Astrocyte (in vitro differentiated cells and primary cell): ENCODE measurements around the gene ANKRD63. TPM values are rescaled to one million over a fixed set of nuclear protein-coding genes. Genes with fewer than 3 reads are reported as not detected.

Source experiments
- DNase-seq: peaks from one replicate; pipeline ENCODE4 v3.0.0-alpha.2; 2010; ENCODE audit warnings: low read depth
- FAIRE-seq: peaks from 2 replicates; lab custom pipeline; 2011; peaks lifted over from hg19 to GRCh38; lab: Jason Lieb, UNC
- H2AFZ ChIP-seq: 2 replicates; pipeline ENCODE4 v1.6.0; 2012; ENCODE audit warnings: low read depth, low read length, inconsistent platforms
- H3K27ac ChIP-seq: 2 replicates; pipeline ENCODE4 v1.5.1; 2011; ENCODE audit warnings: low read depth, low read length, inconsistent platforms
- H3K27me3 ChIP-seq: 2 replicates; pipeline ENCODE4 v1.6.0; 2011; ENCODE audit warnings: low read length, inconsistent platforms; ENCODE audit not compliant: insufficient read depth
- H3K36me3 ChIP-seq: 2 replicates; pipeline ENCODE4 v1.5.1; 2011; ENCODE audit warnings: low read length, inconsistent platforms; ENCODE audit not compliant: insufficient read depth
- H3K4me1 ChIP-seq: 2 replicates; pipeline ENCODE4 v1.5.1; 2011; ENCODE audit warnings: low read length, inconsistent platforms; ENCODE audit not compliant: insufficient read depth
- H3K4me2 ChIP-seq: 2 replicates; pipeline ENCODE4 v1.6.0; 2012; ENCODE audit warnings: low read length, inconsistent platforms
- H3K4me3 ChIP-seq: 2 replicates; pipeline ENCODE4 v1.5.1; 2011; ENCODE audit warnings: low read depth, mild to moderate bottlenecking, low read length, inconsistent platforms; ENCODE audit not compliant: insufficient read depth
- H3K79me2 ChIP-seq: 2 replicates; pipeline ENCODE4 v1.6.0; 2012; ENCODE audit warnings: mild to moderate bottlenecking, low read length, inconsistent platforms; ENCODE audit not compliant: insufficient read depth
- H3K9ac ChIP-seq: 2 replicates; pipeline ENCODE4 v1.6.0; 2012; ENCODE audit warnings: mild to moderate bottlenecking, low read length, inconsistent platforms
- H3K9me3 ChIP-seq: 2 replicates; pipeline ENCODE4 v1.5.1; 2012; ENCODE audit warnings: low read depth, mild to moderate bottlenecking, low read length, inconsistent platforms; ENCODE audit not compliant: insufficient read depth
- H4K20me1 ChIP-seq: 2 replicates; pipeline ENCODE4 v1.6.0; 2012; ENCODE audit warnings: low read length, inconsistent platforms; ENCODE audit not compliant: insufficient read depth
- H3K27ac Mint-ChIP-seq: one replicate; pipeline ENCODE4 v1.8.0; 2021; ENCODE audit warnings: mild to moderate bottlenecking, mixed read lengths; ENCODE audit not compliant: unreplicated experiment
- H3K27me3 Mint-ChIP-seq: one replicate; pipeline ENCODE4 v1.8.0; 2021; ENCODE audit warnings: low read depth, mixed read lengths; ENCODE audit not compliant: unreplicated experiment
- H3K36me3 Mint-ChIP-seq: one replicate; pipeline ENCODE4 v1.8.0; 2021; ENCODE audit warnings: low read depth, mixed read lengths; ENCODE audit not compliant: unreplicated experiment
- H3K4me1 Mint-ChIP-seq: one replicate; pipeline ENCODE4 v1.8.0; 2021; ENCODE audit warnings: low read depth, mixed read lengths; ENCODE audit not compliant: unreplicated experiment
- H3K4me3 Mint-ChIP-seq: one replicate; pipeline ENCODE4 v1.8.0; 2021; ENCODE audit warnings: mild to moderate bottlenecking, moderate library complexity, mixed read lengths; ENCODE audit not compliant: unreplicated experiment
- H3K9me3 Mint-ChIP-seq: one replicate; pipeline ENCODE4 v1.8.0; 2021; ENCODE audit warnings: mild to moderate bottlenecking, mixed read lengths; ENCODE audit not compliant: unreplicated experiment
- EZH2 ChIP-seq: IDR thresholded peaks from 2 replicates; pipeline ENCODE4 v1.6.1; 2012; ENCODE audit warnings: mild to moderate bottlenecking, low read length, inconsistent platforms; ENCODE audit not compliant: insufficient read depth
- total RNA-seq: library from RNA; stranded (reverse); gene quantifications from 2 replicates; pipeline ENCODE4 v1.2.1, GENCODE V29; 2021
- TF ChIP-seq, protein P1 (sequence below): IDR thresholded peaks from 2 replicates; pipeline ENCODE4 v1.5.1; 2011; ENCODE audit warnings: low read depth, mild to moderate bottlenecking, inconsistent platforms, low read length, moderate library complexity; ENCODE audit not compliant: insufficient read depth

Gene ANKRD63
- total RNA-seq, 1 donor from 2014 or later = not detected

DNA sequence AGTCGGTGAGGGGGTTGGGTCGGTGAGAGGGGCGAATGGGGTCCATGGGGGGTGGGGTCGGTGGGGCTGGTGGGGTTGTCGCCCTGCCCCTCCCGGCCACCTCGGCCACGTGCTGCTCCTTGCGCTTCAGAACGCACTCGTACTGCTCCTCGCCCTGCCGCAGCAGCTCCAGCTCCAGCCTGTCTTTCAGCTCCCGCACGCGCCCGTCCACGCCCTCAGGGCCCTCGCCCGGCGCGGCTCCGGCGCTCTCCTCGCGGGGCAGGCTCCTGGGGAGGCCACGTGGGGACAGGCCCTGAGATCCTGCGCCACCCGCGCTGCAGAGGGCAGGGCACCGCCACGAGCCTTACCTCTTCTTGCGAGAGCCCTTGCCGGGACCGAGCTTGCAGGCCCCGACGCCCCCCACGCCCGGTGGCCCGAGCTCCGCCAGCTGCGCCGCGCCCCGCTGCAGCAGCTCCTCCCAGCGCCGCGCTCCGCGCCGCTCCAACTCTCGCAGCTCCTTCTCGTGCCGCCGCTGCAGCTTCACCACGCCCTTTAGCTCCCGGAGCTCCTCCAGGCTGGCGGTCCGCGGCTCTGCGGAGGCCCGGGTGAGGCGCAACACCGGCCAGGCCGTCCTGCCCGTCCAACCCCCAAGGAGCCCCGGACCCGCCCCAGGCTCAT is 8.2 kb upstream of the ANKRD63 start:
- no peak overlapping the region for H3K4me3 Mint-ChIP-seq
- H3K79me2 ChIP-seq = no peaks in the 10 kb centered on the region
- H3K9ac ChIP-seq = peak overlapping the region; percentile 43
- peak overlapping the region; percentile 28 for H3K4me3 ChIP-seq
- FAIRE-seq (no peak), DNase-seq (peak; percentile 47)
- no peaks in the 10 kb centered on the region for H3K36me3 ChIP-seq
- peaks cover 7% of the 10 kb centered on the region for H3K4me1 Mint-ChIP-seq
- H3K27ac ChIP-seq = no peak overlapping the region
- H3K4me2 ChIP-seq = peak overlapping the region; percentile 88
- H2AFZ ChIP-seq = peak overlapping the region; percentile 91
- no peaks in the 10 kb centered on the region for H3K9me3 Mint-ChIP-seq
- no peak overlapping the region for H3K27ac Mint-ChIP-seq
- H3K27me3 ChIP-seq = peaks cover 17% of the 10 kb centered on the region
- H3K36me3 Mint-ChIP-seq = peaks cover 2% of the 10 kb centered on the region
- H3K4me1 ChIP-seq = peaks cover 7% of the 10 kb centered on the region
- H3K27me3 Mint-ChIP-seq = peaks cover 59% of the 10 kb centered on the region
- H3K9me3 ChIP-seq = no peaks in the 10 kb centered on the region
- no peaks in the 10 kb centered on the region for H4K20me1 ChIP-seq
- TF ChIP-seq EZH2 = no peak
- TF ChIP-seq, protein P1, sequence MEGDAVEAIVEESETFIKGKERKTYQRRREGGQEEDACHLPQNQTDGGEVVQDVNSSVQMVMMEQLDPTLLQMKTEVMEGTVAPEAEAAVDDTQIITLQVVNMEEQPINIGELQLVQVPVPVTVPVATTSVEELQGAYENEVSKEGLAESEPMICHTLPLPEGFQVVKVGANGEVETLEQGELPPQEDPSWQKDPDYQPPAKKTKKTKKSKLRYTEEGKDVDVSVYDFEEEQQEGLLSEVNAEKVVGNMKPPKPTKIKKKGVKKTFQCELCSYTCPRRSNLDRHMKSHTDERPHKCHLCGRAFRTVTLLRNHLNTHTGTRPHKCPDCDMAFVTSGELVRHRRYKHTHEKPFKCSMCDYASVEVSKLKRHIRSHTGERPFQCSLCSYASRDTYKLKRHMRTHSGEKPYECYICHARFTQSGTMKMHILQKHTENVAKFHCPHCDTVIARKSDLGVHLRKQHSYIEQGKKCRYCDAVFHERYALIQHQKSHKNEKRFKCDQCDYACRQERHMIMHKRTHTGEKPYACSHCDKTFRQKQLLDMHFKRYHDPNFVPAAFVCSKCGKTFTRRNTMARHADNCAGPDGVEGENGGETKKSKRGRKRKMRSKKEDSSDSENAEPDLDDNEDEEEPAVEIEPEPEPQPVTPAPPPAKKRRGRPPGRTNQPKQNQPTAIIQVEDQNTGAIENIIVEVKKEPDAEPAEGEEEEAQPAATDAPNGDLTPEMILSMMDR = no peak

DNA sequence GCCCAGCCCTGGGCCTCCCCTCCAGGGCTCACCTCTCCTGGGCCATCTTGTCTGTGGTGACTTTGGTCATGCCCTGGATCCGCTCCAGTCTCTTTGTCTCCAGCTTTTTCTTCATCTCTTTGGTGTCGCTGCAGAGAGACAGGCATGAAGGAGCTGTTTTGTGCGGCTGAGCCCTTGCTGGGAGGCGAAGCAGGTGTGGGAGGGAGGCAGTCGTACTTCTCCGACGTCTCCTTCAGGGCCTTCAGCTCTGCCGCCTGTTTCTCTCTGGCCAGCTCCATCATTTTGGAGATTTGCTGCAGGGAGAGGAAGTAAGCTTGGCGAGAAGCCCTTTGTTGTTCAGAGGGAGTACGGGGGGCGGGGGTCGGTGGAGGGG is 7.7 kb upstream of the ANKRD63 start:
- Mint-ChIP-seq H3K4me3 (no peak overlapping the region), H3K27ac (no peak overlapping the region), H3K27me3 (peaks cover 54% of the 10 kb centered on the region), H3K9me3 (no peaks in the 10 kb centered on the region), H3K36me3 (peaks cover 2% of the 10 kb centered on the region), H3K4me1 (peaks cover 12% of the 10 kb centered on the region)
- Histone ChIP-seq H3K27ac (no peak overlapping the region), H4K20me1 (no peaks in the 10 kb centered on the region), H3K9ac (no peak overlapping the region), H2AFZ (no peak overlapping the region), H3K4me3 (no peak overlapping the region), H3K36me3 (no peaks in the 10 kb centered on the region), H3K27me3 (peaks cover 13% of the 10 kb centered on the region), H3K4me2 (no peak overlapping the region), H3K4me1 (peaks cover 12% of the 10 kb centered on the region), H3K79me2 (no peaks in the 10 kb centered on the region), H3K9me3 (no peaks in the 10 kb centered on the region)
- TF ChIP-seq EZH2 = no peak
- TF ChIP-seq, protein P1 = no peak
- FAIRE-seq = no peak
- DNase-seq = no peak

DNA sequence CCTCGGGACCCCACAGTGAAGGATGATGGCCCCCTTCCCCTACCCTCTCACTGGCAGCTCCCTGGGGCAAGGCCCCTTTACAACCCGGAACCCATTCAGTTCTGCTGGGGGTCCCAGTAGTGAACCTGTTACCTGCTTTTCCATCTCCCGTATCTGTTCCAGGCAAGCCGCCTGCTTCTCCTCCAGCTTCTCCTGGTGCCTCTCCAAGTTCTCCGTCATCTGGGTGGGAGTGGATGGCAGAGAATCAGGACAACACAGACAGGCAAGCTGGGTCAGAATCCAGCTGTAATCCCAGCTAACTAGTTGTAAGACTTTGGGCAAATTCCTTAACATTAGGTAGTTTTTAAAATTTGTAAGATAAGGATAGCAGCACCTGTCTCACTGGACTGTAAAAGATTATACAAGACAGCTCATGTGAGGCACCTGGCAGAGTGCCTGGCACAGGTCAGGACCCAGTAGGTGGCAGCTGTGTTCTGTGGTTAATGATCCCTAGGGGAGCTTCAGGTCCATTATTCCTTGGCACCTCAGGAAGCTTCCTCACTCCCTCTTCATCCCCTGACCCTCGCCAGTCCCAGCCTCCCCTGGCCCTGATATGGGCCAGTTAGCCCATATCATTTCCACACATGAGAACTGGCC is 6.4 kb upstream of the ANKRD63 start:
- H3K27me3 ChIP-seq = peaks cover 12% of the 10 kb centered on the region
- Mint-ChIP-seq H3K9me3 (no peaks in the 10 kb centered on the region), H3K4me1 (peaks cover 18% of the 10 kb centered on the region), H3K36me3 (peaks cover 2% of the 10 kb centered on the region), H3K27ac (no peak overlapping the region), H3K4me3 (peak overlapping the region; percentile 14), H3K27me3 (peaks cover 44% of the 10 kb centered on the region)
- no peaks in the 10 kb centered on the region for H4K20me1 ChIP-seq
- no peak overlapping the region for H3K4me2 ChIP-seq
- H3K4me1 ChIP-seq = peaks cover 19% of the 10 kb centered on the region
- no peak overlapping the region for H3K9ac ChIP-seq
- FAIRE-seq (no peak), DNase-seq (no peak)
- no peaks in the 10 kb centered on the region for H3K9me3 ChIP-seq
- TF ChIP-seq, protein P1 = no peak
- TF ChIP-seq EZH2 = no peak
- no peaks in the 10 kb centered on the region for H3K36me3 ChIP-seq
- no peaks in the 10 kb centered on the region for H3K79me2 ChIP-seq
- no peak overlapping the region for H3K4me3 ChIP-seq
- H2AFZ ChIP-seq = no peak overlapping the region
- H3K27ac ChIP-seq = no peak overlapping the region
